GM06990 (cell line): ENCODE data around the gene BOD1.

Source experiments
- DNase-seq: peaks from one replicate; pipeline ENCODE4 v3.0.0-alpha.2; 2011; ENCODE audit not compliant: insufficient read length; ENCODE audit errors: extremely low read depth
- H3K27me3 ChIP-seq: replicated peaks from 2 replicates; pipeline ENCODE4 v1.6.0; 2011; ENCODE audit warnings: low read length; ENCODE audit not compliant: control insufficient read depth, insufficient read depth
- H3K36me3 ChIP-seq: 2 replicates; pipeline ENCODE4 v1.5.1; 2011; ENCODE audit warnings: low read length; ENCODE audit not compliant: control insufficient read depth, insufficient read depth
- H3K4me3 ChIP-seq: replicated peaks from 2 replicates; pipeline ENCODE4 v1.5.1; 2011; ENCODE audit warnings: low read depth, mild to moderate bottlenecking, control low read depth, low read length
- TF ChIP-seq, protein P1 (sequence below): IDR thresholded peaks from 2 replicates; pipeline ENCODE4 v1.5.1; 2011; ENCODE audit warnings: low read length, control low read depth, mild to moderate bottlenecking, inconsistent platforms; ENCODE audit not compliant: insufficient read depth, poor library complexity, severe bottlenecking

BOD1 gene

DNA sequence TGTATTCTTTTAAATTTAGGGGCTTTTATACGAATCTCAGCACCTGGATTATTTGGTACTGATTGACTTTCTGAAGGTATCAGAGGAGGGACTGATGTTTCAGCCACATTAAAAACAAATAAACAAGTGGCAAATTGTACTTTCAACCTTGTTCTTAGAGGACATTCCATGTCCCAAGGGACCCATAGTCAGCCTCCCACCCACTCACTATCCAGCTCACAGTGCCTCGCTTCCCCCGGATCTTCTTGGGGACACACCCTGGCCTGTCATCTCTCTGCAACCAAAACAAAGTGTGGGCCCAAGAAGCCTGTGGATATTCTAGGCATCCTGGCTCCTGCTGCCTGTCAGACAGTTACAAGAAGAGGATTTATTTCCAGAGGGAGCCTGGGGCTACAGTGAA lies 8.8 kb upstream of the BOD1 start:
- no peak for DNase-seq
- Histone ChIP-seq H3K4me3 (no peak overlapping the region), H3K27me3 (no peaks in the 10 kb centered on the region), H3K36me3 (no peaks in the 10 kb centered on the region)
- TF ChIP-seq, protein P1, sequence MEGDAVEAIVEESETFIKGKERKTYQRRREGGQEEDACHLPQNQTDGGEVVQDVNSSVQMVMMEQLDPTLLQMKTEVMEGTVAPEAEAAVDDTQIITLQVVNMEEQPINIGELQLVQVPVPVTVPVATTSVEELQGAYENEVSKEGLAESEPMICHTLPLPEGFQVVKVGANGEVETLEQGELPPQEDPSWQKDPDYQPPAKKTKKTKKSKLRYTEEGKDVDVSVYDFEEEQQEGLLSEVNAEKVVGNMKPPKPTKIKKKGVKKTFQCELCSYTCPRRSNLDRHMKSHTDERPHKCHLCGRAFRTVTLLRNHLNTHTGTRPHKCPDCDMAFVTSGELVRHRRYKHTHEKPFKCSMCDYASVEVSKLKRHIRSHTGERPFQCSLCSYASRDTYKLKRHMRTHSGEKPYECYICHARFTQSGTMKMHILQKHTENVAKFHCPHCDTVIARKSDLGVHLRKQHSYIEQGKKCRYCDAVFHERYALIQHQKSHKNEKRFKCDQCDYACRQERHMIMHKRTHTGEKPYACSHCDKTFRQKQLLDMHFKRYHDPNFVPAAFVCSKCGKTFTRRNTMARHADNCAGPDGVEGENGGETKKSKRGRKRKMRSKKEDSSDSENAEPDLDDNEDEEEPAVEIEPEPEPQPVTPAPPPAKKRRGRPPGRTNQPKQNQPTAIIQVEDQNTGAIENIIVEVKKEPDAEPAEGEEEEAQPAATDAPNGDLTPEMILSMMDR = no peak

DNA sequence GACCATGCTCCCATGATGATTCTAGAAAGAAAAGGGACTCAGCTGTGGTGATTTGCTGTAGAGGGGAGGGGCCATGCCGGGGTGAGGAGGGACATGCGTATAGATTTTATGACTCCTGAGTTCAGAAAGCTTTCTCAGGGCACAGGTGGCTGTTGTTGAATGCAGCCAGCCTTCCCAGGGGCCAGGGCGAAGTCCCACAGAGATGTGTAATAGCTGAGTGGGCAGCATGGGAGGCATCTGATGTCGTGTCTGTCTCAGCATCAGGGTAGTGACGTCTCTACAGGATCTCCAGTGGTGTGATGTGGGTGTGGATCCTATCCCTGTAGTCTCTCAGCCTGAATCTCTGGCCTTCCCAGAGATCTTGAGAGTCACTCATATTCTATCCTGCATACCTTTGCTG lies 7.8 kb upstream of the BOD1 start:
- no peaks in the 10 kb centered on the region for H3K36me3 ChIP-seq
- no peaks in the 10 kb centered on the region for H3K27me3 ChIP-seq
- no peak for DNase-seq
- TF ChIP-seq, protein P1 = no peak
- no peak overlapping the region for H3K4me3 ChIP-seq

DNA sequence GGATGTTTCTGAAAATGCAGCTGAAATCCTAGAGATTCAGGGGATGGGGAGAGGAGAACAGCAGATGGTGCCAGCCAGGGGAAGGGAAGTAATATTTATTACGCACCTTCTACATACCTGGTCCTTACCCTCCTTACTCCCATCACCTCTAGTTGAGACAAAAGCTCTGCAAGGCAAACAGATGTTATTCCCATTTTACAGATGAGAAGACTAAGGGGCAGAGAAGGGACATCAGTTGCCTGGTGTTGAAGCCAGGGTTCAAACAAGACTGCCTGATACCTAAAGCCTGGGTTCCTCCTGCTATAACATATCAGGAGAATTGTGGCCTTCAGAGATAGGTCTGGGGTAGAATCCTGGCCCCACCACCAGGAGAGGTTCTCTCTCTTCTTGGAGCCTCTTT lies 7.3 kb upstream of the BOD1 start:
- Histone ChIP-seq H3K36me3 (no peaks in the 10 kb centered on the region), H3K27me3 (no peaks in the 10 kb centered on the region), H3K4me3 (no peak overlapping the region)
- TF ChIP-seq, protein P1 = no peak
- DNase-seq = no peak

DNA sequence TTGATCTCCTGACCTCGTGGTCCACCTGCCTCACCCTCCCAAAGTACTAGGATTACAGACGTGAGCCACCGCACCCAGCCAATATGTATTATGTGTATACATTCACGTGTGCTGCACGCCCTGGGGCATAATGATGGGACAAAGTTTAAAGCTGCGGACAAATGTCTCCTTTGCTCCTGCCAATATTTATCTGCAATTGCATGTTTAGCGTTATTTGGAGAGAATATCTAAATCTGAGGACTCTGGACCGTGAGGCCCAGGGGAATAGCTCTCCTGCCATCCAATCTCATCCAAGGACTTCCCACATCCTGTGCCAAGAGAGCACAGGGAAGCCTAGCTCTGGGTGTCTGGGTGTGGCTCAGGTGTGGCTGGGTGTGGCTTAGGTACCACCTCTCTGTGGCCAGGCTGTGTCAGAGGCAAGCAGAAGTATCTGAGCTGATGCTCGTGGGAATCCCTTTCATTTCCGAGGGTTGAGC lies 6.9 kb upstream of the BOD1 start:
- Histone ChIP-seq H3K4me3 (no peak overlapping the region), H3K36me3 (no peaks in the 10 kb centered on the region), H3K27me3 (no peaks in the 10 kb centered on the region)
- no peak for DNase-seq
- TF ChIP-seq, protein P1 = no peak

DNA sequence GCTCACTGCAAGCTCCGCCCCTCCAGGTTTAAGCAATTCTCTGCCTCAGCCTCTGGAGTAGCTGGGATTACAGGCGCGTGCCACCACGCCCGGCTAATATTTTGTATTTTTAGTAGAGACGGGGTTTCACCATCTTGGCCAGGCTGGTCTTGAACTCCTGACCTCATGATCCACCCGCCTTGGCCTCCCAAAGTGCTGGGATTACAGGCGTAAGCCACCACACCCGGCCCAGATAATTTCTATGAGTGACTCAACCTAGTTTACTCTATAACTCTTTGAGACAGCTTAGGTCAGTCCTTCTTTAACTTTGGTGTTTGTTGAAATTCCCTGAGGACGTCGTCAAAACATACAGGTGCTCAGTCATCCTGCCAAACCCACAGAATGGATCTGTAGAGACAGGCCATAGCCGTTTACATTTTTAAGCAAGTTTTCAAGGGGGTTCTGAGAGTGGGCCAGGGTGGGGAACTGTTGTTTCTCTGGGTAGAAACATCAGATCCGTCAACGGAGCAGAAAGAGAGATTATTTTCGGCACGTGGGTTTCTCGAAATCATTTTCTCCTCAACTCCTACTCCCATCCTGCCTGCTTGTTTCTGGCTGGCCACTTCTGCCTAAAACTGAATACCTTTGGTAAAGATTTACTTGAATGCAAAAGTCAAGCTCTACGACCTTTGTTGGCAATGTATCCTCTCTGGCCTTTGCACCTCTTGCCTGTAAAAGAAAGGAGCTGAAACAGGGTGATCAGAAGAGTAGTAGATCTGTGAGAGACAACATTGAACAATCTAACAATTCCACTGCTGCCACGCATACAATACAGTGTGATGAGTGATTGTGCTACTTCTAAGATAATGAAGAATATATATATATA lies 6.0 kb upstream of the BOD1 start:
- TF ChIP-seq, protein P1 = no peak
- no peak for DNase-seq
- H3K4me3 ChIP-seq = no peak overlapping the region
- no peaks in the 10 kb centered on the region for H3K36me3 ChIP-seq
- no peaks in the 10 kb centered on the region for H3K27me3 ChIP-seq
